GM23338 (cell line): ENCODE measurements around the gene MIER2. TPM values are rescaled to one million over a fixed set of nuclear protein-coding genes. Genes with fewer than 3 reads are reported as not detected.
A peak's percentile ranks its signal among the peaks of the same experiment; 100 is the strongest.

Experiments
- ATAC-seq: fragments of 200-7000 bp; cut with Tn5 transposase; 3 replicates; pipeline ENCODE4 v1.9.1; 2020
- DNase-seq: peaks from one replicate; pipeline ENCODE4 v3.0.0-alpha.2; 2015; ENCODE audit warnings: low spot score
- H2AFZ ChIP-seq: fragments of 200-600 bp; sonication (generic); 2 replicates; pipeline ENCODE4 v1.8.0; 2016; ENCODE audit warnings: antibody characterized with exemption, mild to moderate bottlenecking, moderate library complexity
- H3F3A ChIP-seq: fragments of 200-600 bp; sonication (generic); replicated peaks from 2 replicates; pipeline ENCODE4 v1.8.0; 2017; ENCODE audit warnings: antibody characterized with exemption, mixed run types, low read depth
- H3K27ac ChIP-seq: fragments of 200-600 bp; sonication (generic); 2 replicates; pipeline ENCODE4 v1.6.1; 2016; ENCODE audit warnings: low read depth
- H3K27me3 ChIP-seq: fragments of 200-600 bp; sonication (generic); 2 replicates; pipeline ENCODE4 v1.8.0; 2016; ENCODE audit warnings: mild to moderate bottlenecking, mixed run types, moderate library complexity; ENCODE audit not compliant: insufficient read depth
- H3K36me3 ChIP-seq: fragments of 200-600 bp; sonication (generic); 2 replicates; pipeline ENCODE4 v1.8.0; 2016; ENCODE audit warnings: mild to moderate bottlenecking; ENCODE audit not compliant: insufficient read depth
- H3K4me1 ChIP-seq: fragments of 200-600 bp; sonication (generic); 2 replicates; pipeline ENCODE4 v1.8.0; 2016; ENCODE audit warnings: mild to moderate bottlenecking, moderate library complexity; ENCODE audit not compliant: insufficient read depth
- H3K4me2 ChIP-seq: fragments of 200-600 bp; sonication (generic); 2 replicates; pipeline ENCODE4 v1.7.1; 2017; ENCODE audit warnings: mixed run types
- H3K4me3 ChIP-seq: fragments of 200-600 bp; sonication (generic); 2 replicates; pipeline ENCODE4 v1.6.1; 2016; ENCODE audit warnings: mixed run types
- H3K79me2 ChIP-seq: fragments of 200-600 bp; sonication (generic); replicated peaks from 2 replicates; pipeline ENCODE4 v1.8.0; 2017; ENCODE audit warnings: mild to moderate bottlenecking; ENCODE audit not compliant: insufficient read depth
- H3K9me2 ChIP-seq: fragments of 200-600 bp; sonication (generic); 2 replicates; pipeline ENCODE4 v1.8.0; 2017; ENCODE audit not compliant: insufficient read depth
- H4K20me1 ChIP-seq: fragments of 200-600 bp; sonication (generic); replicated peaks from 2 replicates; pipeline ENCODE4 v1.8.0; 2017; ENCODE audit warnings: mild to moderate bottlenecking; ENCODE audit not compliant: insufficient read depth
- H3K27ac Mint-ChIP-seq: 2 replicates; pipeline ENCODE4 v1.8.0; 2020; ENCODE audit warnings: inconsistent platforms, mild to moderate bottlenecking, moderate library complexity, mixed read lengths
- H3K27me3 Mint-ChIP-seq: 3 replicates; pipeline ENCODE4 v1.8.0; 2022; ENCODE audit warnings: low read depth, mild to moderate bottlenecking, moderate library complexity, mixed read lengths, inconsistent platforms; ENCODE audit not compliant: insufficient read depth, poor library complexity
- H3K36me3 Mint-ChIP-seq: 3 replicates; pipeline ENCODE4 v1.8.0; 2021; ENCODE audit warnings: low read depth, mild to moderate bottlenecking, inconsistent platforms, moderate library complexity, mixed read lengths
- H3K4me1 Mint-ChIP-seq: 3 replicates; pipeline ENCODE4 v1.8.0; 2020; ENCODE audit warnings: mild to moderate bottlenecking, inconsistent platforms, mixed read lengths
- H3K4me3 Mint-ChIP-seq: 3 replicates; pipeline ENCODE4 v1.8.0; 2021; ENCODE audit warnings: moderate library complexity, mild to moderate bottlenecking, inconsistent platforms, mixed read lengths
- H3K9me3 Mint-ChIP-seq: 3 replicates; pipeline ENCODE4 v1.8.0; 2020; ENCODE audit warnings: moderate library complexity, mild to moderate bottlenecking, inconsistent platforms, mixed read lengths
- CREB1 ChIP-seq: fragments of 250-450 bp; sonication (Bioruptor Pico); IDR thresholded peaks from 2 replicates; pipeline ENCODE4 v1.5.0; 2020; ENCODE audit warnings: low read depth, mild to moderate bottlenecking, moderate library complexity
- EZH2 ChIP-seq: fragments of 200-600 bp; sonication (generic); IDR thresholded peaks from one replicate; pipeline ENCODE4 v1.8.0; 2017; ENCODE audit warnings: antibody characterized with exemption, mild to moderate bottlenecking, low read depth; ENCODE audit not compliant: unreplicated experiment
- EZH2phosphoT487 ChIP-seq: fragments of 200-600 bp; sonication (generic); IDR thresholded peaks from one replicate; pipeline ENCODE4 v1.8.1; 2018; ENCODE audit warnings: antibody characterized with exemption; ENCODE audit not compliant: unreplicated experiment
- JUNB ChIP-seq: IDR thresholded peaks from one replicate; pipeline ENCODE4 v1.6.1; 2016; ENCODE audit warnings: antibody characterized with exemption; ENCODE audit not compliant: unreplicated experiment
- NANOG ChIP-seq: IDR thresholded peaks from 2 replicates; pipeline ENCODE4 v1.6.1; 2016; ENCODE audit warnings: antibody characterized with exemption, borderline replicate concordance
- POLR2AphosphoS5 ChIP-seq: IDR thresholded peaks from 2 replicates; pipeline ENCODE4 v1.6.1; 2016; ENCODE audit warnings: antibody characterized with exemption, low read depth
- REST ChIP-seq: IDR thresholded peaks from one replicate; pipeline ENCODE4 v1.6.1; 2018; ENCODE audit warnings: antibody characterized with exemption; ENCODE audit not compliant: unreplicated experiment
- STAT1 ChIP-seq: IDR thresholded peaks from one replicate; pipeline ENCODE4 v1.6.1; 2016; ENCODE audit warnings: antibody characterized with exemption; ENCODE audit not compliant: unreplicated experiment
- ZNF114 ChIP-seq: fragments of 250-450 bp; sonication (Bioruptor Pico); IDR thresholded peaks from 2 replicates; pipeline ENCODE4 v1.5.0; 2020; ENCODE audit warnings: mild to moderate bottlenecking, moderate library complexity
- ZNF331 ChIP-seq: fragments of 250-450 bp; sonication (Bioruptor Pico); IDR thresholded peaks from 2 replicates; pipeline ENCODE4 v1.5.0; 2020; ENCODE audit warnings: low read depth, mild to moderate bottlenecking, moderate library complexity
- polyA plus RNA-seq: library from polyadenylated mRNA; unstranded; fragments of >200 nt; fragmentation: Nextera tagmentation; extraction: Ambion mirVana; gene quantifications from 2 replicates; pipeline ENCODE4 v1.2.1, GENCODE V29; 2016
- total RNA-seq: library from RNA; depleted of rRNA; stranded (reverse); fragments of >200 nt; shearing (Covaris generic); gene quantifications from 2 replicates; pipeline ENCODE4 v1.2.3, GENCODE V29; 2014
- TF ChIP-seq, protein P1 (sequence below): fragments of 250-450 bp; sonication (Bioruptor Pico); IDR thresholded peaks from 2 replicates; pipeline ENCODE4 v1.5.0; 2020; ENCODE audit warnings: mild to moderate bottlenecking, moderate library complexity
- TF ChIP-seq, protein P2 (sequence below): IDR thresholded peaks from 2 replicates; pipeline ENCODE4 v1.6.1; 2016; ENCODE audit warnings: antibody characterized with exemption
- TF ChIP-seq, protein P3 (sequence below), 2 experiments: fragments of 200-600 bp in 1 of 2; sonication (generic) in 1 of 2; conservative IDR thresholded peaks; 2 replicates each; pipeline versions ENCODE4 v1.5.1 to v1.6.1; 2016 to 2017; ENCODE audit warnings: antibody characterized with exemption in 2 of 2, low read depth in 2 of 2, mild to moderate bottlenecking in 2 of 2, moderate library complexity in 1 of 2

Gene MIER2
- total and polyA plus RNA-seq, 2 experiments from 2014 or later: 30.2 to 37.9 TPM

GRCh38 chr19:345320-345879 lies 804 bp upstream of the MIER2 start:
- ATAC-seq: no peak; the same call in 2 of the 3 replicates
- Histone ChIP-seq H3K27ac (no peak overlapping the region), H3K4me1 (peaks cover 13% of the 10 kb centered on the region), H3K27me3 (peaks cover 10% of the 10 kb centered on the region; the same call in 1 of the 2 replicates), H4K20me1 (peaks cover 28% of the 10 kb centered on the region), H3K36me3 (no peaks in the 10 kb centered on the region), H3K79me2 (peaks cover 38% of the 10 kb centered on the region), H3F3A (no peaks in the 10 kb centered on the region), H3K9me2 (no peaks in the 10 kb centered on the region), H3K4me3 (peak overlapping the region; percentile 71), H2AFZ (peak overlapping the region; percentile 99), H3K4me2 (peak overlapping the region; percentile 92)
- H3K27me3 Mint-ChIP-seq: peaks cover 32% of the 10 kb centered on the region
- H3K27ac Mint-ChIP-seq: peak overlapping the region; percentile 88; the same call in 1 of the 2 replicates
- H3K36me3 Mint-ChIP-seq: peaks cover 30% of the 10 kb centered on the region
- H3K9me3 Mint-ChIP-seq: peaks cover 21% of the 10 kb centered on the region
- TF ChIP-seq EZH2phosphoT487 (no peak), CREB1 (CRISPR knock-in tag) (no peak), POLR2AphosphoS5 (no peak), STAT1 (no peak), EZH2 (no peak), REST (no peak), NANOG (no peak), ZNF114 (no peak), JUNB (no peak), ZNF331 (CRISPR knock-in tag) (no peak)
- TF ChIP-seq, protein P1, sequence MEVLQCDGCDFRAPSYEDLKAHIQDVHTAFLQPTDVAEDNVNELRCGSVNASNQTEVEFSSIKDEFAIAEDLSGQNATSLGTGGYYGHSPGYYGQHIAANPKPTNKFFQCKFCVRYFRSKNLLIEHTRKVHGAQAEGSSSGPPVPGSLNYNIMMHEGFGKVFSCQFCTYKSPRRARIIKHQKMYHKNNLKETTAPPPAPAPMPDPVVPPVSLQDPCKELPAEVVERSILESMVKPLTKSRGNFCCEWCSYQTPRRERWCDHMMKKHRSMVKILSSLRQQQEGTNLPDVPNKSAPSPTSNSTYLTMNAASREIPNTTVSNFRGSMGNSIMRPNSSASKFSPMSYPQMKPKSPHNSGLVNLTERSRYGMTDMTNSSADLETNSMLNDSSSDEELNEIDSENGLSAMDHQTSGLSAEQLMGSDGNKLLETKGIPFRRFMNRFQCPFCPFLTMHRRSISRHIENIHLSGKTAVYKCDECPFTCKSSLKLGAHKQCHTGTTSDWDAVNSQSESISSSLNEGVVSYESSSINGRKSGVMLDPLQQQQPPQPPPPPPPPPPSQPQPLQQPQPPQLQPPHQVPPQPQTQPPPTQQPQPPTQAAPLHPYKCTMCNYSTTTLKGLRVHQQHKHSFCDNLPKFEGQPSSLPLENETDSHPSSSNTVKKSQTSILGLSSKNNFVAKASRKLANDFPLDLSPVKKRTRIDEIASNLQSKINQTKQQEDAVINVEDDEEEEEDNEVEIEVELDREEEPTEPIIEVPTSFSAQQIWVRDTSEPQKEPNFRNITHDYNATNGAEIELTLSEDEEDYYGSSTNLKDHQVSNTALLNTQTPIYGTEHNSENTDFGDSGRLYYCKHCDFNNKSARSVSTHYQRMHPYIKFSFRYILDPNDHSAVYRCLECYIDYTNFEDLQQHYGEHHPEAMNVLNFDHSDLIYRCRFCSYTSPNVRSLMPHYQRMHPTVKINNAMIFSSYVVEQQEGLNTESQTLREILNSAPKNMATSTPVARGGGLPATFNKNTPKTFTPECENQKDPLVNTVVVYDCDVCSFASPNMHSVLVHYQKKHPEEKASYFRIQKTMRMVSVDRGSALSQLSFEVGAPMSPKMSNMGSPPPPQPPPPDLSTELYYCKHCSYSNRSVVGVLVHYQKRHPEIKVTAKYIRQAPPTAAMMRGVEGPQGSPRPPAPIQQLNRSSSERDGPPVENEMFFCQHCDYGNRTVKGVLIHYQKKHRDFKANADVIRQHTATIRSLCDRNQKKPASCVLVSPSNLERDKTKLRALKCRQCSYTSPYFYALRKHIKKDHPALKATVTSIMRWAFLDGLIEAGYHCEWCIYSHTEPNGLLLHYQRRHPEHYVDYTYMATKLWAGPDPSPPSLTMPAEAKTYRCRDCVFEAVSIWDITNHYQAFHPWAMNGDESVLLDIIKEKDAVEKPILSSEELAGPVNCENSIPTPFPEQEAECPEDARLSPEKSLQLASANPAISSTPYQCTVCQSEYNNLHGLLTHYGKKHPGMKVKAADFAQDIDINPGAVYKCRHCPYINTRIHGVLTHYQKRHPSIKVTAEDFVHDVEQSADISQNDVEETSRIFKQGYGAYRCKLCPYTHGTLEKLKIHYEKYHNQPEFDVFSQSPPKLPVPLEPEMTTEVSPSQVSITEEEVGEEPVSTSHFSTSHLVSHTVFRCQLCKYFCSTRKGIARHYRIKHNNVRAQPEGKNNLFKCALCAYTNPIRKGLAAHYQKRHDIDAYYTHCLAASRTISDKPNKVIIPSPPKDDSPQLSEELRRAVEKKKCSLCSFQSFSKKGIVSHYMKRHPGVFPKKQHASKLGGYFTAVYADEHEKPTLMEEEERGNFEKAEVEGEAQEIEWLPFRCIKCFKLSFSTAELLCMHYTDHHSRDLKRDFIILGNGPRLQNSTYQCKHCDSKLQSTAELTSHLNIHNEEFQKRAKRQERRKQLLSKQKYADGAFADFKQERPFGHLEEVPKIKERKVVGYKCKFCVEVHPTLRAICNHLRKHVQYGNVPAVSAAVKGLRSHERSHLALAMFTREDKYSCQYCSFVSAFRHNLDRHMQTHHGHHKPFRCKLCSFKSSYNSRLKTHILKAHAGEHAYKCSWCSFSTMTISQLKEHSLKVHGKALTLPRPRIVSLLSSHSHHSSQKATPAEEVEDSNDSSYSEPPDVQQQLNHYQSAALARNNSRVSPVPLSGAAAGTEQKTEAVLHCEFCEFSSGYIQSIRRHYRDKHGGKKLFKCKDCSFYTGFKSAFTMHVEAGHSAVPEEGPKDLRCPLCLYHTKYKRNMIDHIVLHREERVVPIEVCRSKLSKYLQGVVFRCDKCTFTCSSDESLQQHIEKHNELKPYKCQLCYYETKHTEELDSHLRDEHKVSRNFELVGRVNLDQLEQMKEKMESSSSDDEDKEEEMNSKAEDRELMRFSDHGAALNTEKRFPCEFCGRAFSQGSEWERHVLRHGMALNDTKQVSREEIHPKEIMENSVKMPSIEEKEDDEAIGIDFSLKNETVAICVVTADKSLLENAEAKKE (CRISPR knock-in tag): no peak
- TF ChIP-seq, protein P2, sequence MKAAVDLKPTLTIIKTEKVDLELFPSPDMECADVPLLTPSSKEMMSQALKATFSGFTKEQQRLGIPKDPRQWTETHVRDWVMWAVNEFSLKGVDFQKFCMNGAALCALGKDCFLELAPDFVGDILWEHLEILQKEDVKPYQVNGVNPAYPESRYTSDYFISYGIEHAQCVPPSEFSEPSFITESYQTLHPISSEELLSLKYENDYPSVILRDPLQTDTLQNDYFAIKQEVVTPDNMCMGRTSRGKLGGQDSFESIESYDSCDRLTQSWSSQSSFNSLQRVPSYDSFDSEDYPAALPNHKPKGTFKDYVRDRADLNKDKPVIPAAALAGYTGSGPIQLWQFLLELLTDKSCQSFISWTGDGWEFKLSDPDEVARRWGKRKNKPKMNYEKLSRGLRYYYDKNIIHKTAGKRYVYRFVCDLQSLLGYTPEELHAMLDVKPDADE: no peak
- TF ChIP-seq, protein P3, sequence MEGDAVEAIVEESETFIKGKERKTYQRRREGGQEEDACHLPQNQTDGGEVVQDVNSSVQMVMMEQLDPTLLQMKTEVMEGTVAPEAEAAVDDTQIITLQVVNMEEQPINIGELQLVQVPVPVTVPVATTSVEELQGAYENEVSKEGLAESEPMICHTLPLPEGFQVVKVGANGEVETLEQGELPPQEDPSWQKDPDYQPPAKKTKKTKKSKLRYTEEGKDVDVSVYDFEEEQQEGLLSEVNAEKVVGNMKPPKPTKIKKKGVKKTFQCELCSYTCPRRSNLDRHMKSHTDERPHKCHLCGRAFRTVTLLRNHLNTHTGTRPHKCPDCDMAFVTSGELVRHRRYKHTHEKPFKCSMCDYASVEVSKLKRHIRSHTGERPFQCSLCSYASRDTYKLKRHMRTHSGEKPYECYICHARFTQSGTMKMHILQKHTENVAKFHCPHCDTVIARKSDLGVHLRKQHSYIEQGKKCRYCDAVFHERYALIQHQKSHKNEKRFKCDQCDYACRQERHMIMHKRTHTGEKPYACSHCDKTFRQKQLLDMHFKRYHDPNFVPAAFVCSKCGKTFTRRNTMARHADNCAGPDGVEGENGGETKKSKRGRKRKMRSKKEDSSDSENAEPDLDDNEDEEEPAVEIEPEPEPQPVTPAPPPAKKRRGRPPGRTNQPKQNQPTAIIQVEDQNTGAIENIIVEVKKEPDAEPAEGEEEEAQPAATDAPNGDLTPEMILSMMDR (conservative IDR thresholded peaks at IDR 0.05; ENCODE audit: low read depth in 2 of 2): no peak
- H3K4me3 Mint-ChIP-seq: peak overlapping the region; percentile 79
- DNase-seq: no peak
- H3K4me1 Mint-ChIP-seq: peaks cover 39% of the 10 kb centered on the region
